NCI-H82 treated with DMSO at 0.1 percent for 48 hours (cell line): ENCODE measurements around the gene MRPS12.
A peak's percentile ranks its signal among the peaks of the same experiment; 100 is the strongest.
"Not testable (repeated sequence)": the region's sequence is repeated elsewhere in the genome, so short reads cannot be mapped to it uniquely, and the experiment has no call there.

Experiments used
- DNase-seq: peaks from one replicate; lab custom pipeline; 2025; ENCODE audit not compliant: unreplicated experiment; lab: John Stamatoyannopoulos, UW

Gene MRPS12

GRCh38 chr19:38930776-38931520 is at the start of gene MRPS12:
MRPS12 (plus strand) TSS chr19:38930944; CDS start chr19:38931295, 351 bp downstream.
- DNase-seq: peak; percentile 95

- DNase-seq: no peak
Observed at GRCh38 chr19:38883286-38883685, 47.5 kb upstream of the MRPS12 start.

GRCh38 chr19:38884691-38885090 is 46.1 kb upstream of the MRPS12 start:
- not testable (repeated sequence) for DNase-seq

- no peak for DNase-seq
Observed at GRCh38 chr19:38888876-38889275, 41.9 kb upstream of the MRPS12 start.

GRCh38 chr19:38889803-38890202 is 40.9 kb upstream of the MRPS12 start:
- DNase-seq: no peak

- DNase-seq: no peak
Observed at GRCh38 chr19:38890686-38891085, 40.1 kb upstream of the MRPS12 start.

- DNase-seq: no peak
Observed at GRCh38 chr19:38891771-38892170, 39.0 kb upstream of the MRPS12 start.

- no peak for DNase-seq
Observed at GRCh38 chr19:38892841-38893240, 37.9 kb upstream of the MRPS12 start.

- no peak for DNase-seq
Observed at GRCh38 chr19:38893341-38893771, 37.4 kb upstream of the MRPS12 start.

- no peak for DNase-seq
Observed at GRCh38 chr19:38894968-38895367, 35.8 kb upstream of the MRPS12 start.

- DNase-seq: no peak
Observed at GRCh38 chr19:38898788-38899446, 31.8 kb upstream of the MRPS12 start.

- DNase-seq: peak; percentile 100
Observed at GRCh38 chr19:38899447-38900201, 31.1 kb upstream of the MRPS12 start, which contains the start of the genes NFKBIB and SIRT2. NFKBIB (plus strand) TSS chr19:38899969; CDS start chr19:38900033, 64 bp downstream. SIRT2 (minus strand) TSS chr19:38899618; CDS start chr19:38899521, 97 bp downstream.

GRCh38 chr19:38900202-38900629 is 30.5 kb upstream of the MRPS12 start:
- peak; percentile 71 for DNase-seq

- no peak for DNase-seq
Observed at GRCh38 chr19:38900743-38901190, 30.0 kb upstream of the MRPS12 start.

GRCh38 chr19:38901683-38902082 is 29.1 kb upstream of the MRPS12 start:
- DNase-seq: no peak

- DNase-seq: no peak
Observed at GRCh38 chr19:38904581-38905539, 25.9 kb upstream of the MRPS12 start.

GRCh38 chr19:38905620-38906019 is 25.1 kb upstream of the MRPS12 start:
- no peak for DNase-seq

- no peak for DNase-seq
Observed at GRCh38 chr19:38907227-38907626, 23.5 kb upstream of the MRPS12 start.

GRCh38 chr19:38907670-38908069 is 23.1 kb upstream of the MRPS12 start:
- DNase-seq: no peak

GRCh38 chr19:38908911-38909310 is 21.8 kb upstream of the MRPS12 start:
- DNase-seq: no peak
